GM12878 (cell line): ENCODE data around the gene C14orf39. TPM values are rescaled to one million over a fixed set of nuclear protein-coding genes. Genes with fewer than 3 reads are reported as not detected.
A peak's percentile ranks its signal among the peaks of the same experiment; 100 is the strongest.

Experiments
- ATAC-seq: fragments of 200-7000 bp; cut with Tn5 transposase; 3 replicates; pipeline ENCODE4 v1.9.1; 2020; ENCODE audit warnings: mild to moderate bottlenecking, moderate library complexity
- BruUV-seq: library from RNA; stranded (reverse); fragments of 400-500 nt; replicated peaks from 2 replicates; lab custom pipeline; 2021; lab: Mats Ljungman, UMichigan
- CTCF ChIA-PET: fragments of 300-600 bp; sonication (Branson Sonifier 250); formaldehyde crosslinking; extraction: SDS; loops from one replicate; lab custom pipeline; 2021; ENCODE audit warnings: inconsistent platforms; lab: Yijun Ruan, JAX
- POLR2A ChIA-PET: fragments of 350-600 bp; formaldehyde crosslinking; extraction: SDS; loops from one replicate; lab custom pipeline; 2021; ENCODE audit warnings: inconsistent platforms; lab: Charles Lee
- RAD21 ChIA-PET: fragments of 300-600 bp; sonication (Branson Sonifier 250); formaldehyde crosslinking; loops from one replicate; lab custom pipeline; 2023; ENCODE audit warnings: antibody characterized with exemption; ENCODE audit not compliant: unreplicated experiment; lab: Charles Lee
- SMC1A ChIA-PET: fragments of 300-600 bp; sonication (Branson Sonifier 250); formaldehyde crosslinking; loops from one replicate; lab custom pipeline; 2023; ENCODE audit not compliant: unreplicated experiment, uncharacterized antibody; lab: Charles Lee
- DNase-seq: peaks from one replicate; pipeline ENCODE4 v3.0.0-alpha.2; 2011; ENCODE audit warnings: low read depth, low spot score
- FAIRE-seq: peaks from 3 replicates; lab custom pipeline; 2011; peaks lifted over from hg19 to GRCh38; lab: Jason Lieb, UNC
- H2AFZ ChIP-seq: 2 replicates; pipeline ENCODE4 v1.6.0; 2011; ENCODE audit warnings: low read depth, low read length, control low read depth; ENCODE audit not compliant: control insufficient read depth
- H3K27ac ChIP-seq: 2 replicates; pipeline ENCODE4 v1.5.1; 2011; ENCODE audit warnings: control low read depth; ENCODE audit not compliant: control insufficient read depth, insufficient read depth
- H3K27me3 ChIP-seq, 2 experiments: replicated peaks in 1 of 2; 2 replicates each; pipeline versions ENCODE4 v1.6.0 to v1.6.1; 2011; ENCODE audit warnings: low read length in 1 of 2; ENCODE audit not compliant: control insufficient read depth in 2 of 2, insufficient read depth in 2 of 2
- H3K36me3 ChIP-seq, 2 experiments: 2 replicates each; pipeline ENCODE4 v1.5.1; 2011; ENCODE audit warnings: low read length in 1 of 2; ENCODE audit not compliant: control insufficient read depth in 2 of 2, insufficient read depth in 2 of 2
- H3K4me1 ChIP-seq: 2 replicates; pipeline ENCODE4 v1.6.1; 2011; ENCODE audit warnings: mild to moderate bottlenecking, low read length, moderate library complexity, mixed read lengths; ENCODE audit not compliant: control insufficient read depth, insufficient read depth
- H3K4me2 ChIP-seq: 2 replicates; pipeline ENCODE4 v1.6.0; 2011; ENCODE audit warnings: control low read depth; ENCODE audit not compliant: control insufficient read depth, insufficient read depth
- H3K4me3 ChIP-seq: fragments of 200-600 bp; sonication (generic); 2 replicates; pipeline ENCODE4 v1.5.1; 2016
- H3K79me2 ChIP-seq: 2 replicates; pipeline ENCODE4 v1.6.0; 2011; ENCODE audit warnings: low read length; ENCODE audit not compliant: control insufficient read depth, insufficient read depth
- H3K9ac ChIP-seq: 2 replicates; pipeline ENCODE4 v1.8.0; 2011; ENCODE audit warnings: low read length, control low read depth, mixed read lengths; ENCODE audit not compliant: control insufficient read depth, insufficient read depth
- H3K9me3 ChIP-seq: replicated peaks from 3 replicates; pipeline ENCODE4 v1.5.1; 2011; ENCODE audit warnings: mild to moderate bottlenecking, low read length; ENCODE audit not compliant: control insufficient read depth, insufficient read depth
- H4K20me1 ChIP-seq: 2 replicates; pipeline ENCODE4 v1.6.0; 2011; ENCODE audit not compliant: control insufficient read depth, insufficient read depth
- TARDBP ChIP-seq: IDR thresholded peaks from 2 replicates; pipeline ENCODE4 v1.6.1; 2016; ENCODE audit warnings: borderline replicate concordance
- WGBS: methylation state at CpG from one replicate; pipeline ENCODE4 v1.1.6; 2016; ENCODE audit warnings: low lambda C conversion rate; ENCODE audit not compliant: insufficient replicate concordance, insufficient coverage; ENCODE audit errors: missing lambda C conversion rate; 5-methylcytosine and 5-hydroxymethylcytosine counted together
- in situ Hi-C: fragments of 300-500 bp; cut with MboI; formaldehyde crosslinking; loops from 9 replicates; pipeline ENCODE4 v1.14.3; 2018; ENCODE audit warnings: mixed read lengths
- intact Hi-C: fragments of 100-400 bp; cut with micrococcal nuclease; formaldehyde crosslinking; loops from one replicate; pipeline ENCODE4 v1.14.2; 2022; ENCODE audit not compliant: unreplicated experiment
- polyA plus RNA-seq, 11 experiments: library from polyadenylated mRNA; depleted of rRNA in 4 of 11; unstranded in 6 of 11; stranded (reverse) in 5 of 11; fragments of >200 nt; fragmentation: Nextera tagmentation in 4 of 11; fragmentation: Illumina TruSeq in 1 of 11; extraction: Ambion mirVana in 4 of 11; extraction: Trizol in 1 of 11; gene quantifications; 1 replicate in 1 of 11; 2 replicates in 10 of 11; pipeline versions ENCODE4 v1.2.1 to v1.2.3, GENCODE V29; 2011 to 2016; ENCODE audit warnings: inconsistent platforms in 2 of 11, missing spikeins in 2 of 11, low read depth in 1 of 11
- total RNA-seq, 4 experiments: library from RNA; depleted of rRNA in 3 of 4; stranded (reverse); fragments of >200 nt in 3 of 4; fragmentation: Illumina TruSeq in 1 of 4; extraction: Trizol in 1 of 4; gene quantifications; 2 replicates each; pipeline versions ENCODE4 v1.2.1 to v1.2.3, GENCODE V29; 2013 to 2021
- TF ChIP-seq, protein P1 (sequence below): IDR thresholded peaks from 2 replicates; pipeline ENCODE4 v1.6.1; 2012; ENCODE audit warnings: mild to moderate bottlenecking, low read depth, low read length
- TF ChIP-seq, protein P2 (sequence below): fragments of 450-650 bp; IDR thresholded peaks from 2 replicates; pipeline ENCODE4 v1.6.1; 2016; ENCODE audit warnings: mild to moderate bottlenecking

The C14orf39 gene
- total and polyA plus RNA-seq, 10 of the 15 experiments (the other 5 are each of a cell fraction or from before 2014, with no cell fraction given): 0.24 to 0.31 TPM; not detected in 8

DNA sequence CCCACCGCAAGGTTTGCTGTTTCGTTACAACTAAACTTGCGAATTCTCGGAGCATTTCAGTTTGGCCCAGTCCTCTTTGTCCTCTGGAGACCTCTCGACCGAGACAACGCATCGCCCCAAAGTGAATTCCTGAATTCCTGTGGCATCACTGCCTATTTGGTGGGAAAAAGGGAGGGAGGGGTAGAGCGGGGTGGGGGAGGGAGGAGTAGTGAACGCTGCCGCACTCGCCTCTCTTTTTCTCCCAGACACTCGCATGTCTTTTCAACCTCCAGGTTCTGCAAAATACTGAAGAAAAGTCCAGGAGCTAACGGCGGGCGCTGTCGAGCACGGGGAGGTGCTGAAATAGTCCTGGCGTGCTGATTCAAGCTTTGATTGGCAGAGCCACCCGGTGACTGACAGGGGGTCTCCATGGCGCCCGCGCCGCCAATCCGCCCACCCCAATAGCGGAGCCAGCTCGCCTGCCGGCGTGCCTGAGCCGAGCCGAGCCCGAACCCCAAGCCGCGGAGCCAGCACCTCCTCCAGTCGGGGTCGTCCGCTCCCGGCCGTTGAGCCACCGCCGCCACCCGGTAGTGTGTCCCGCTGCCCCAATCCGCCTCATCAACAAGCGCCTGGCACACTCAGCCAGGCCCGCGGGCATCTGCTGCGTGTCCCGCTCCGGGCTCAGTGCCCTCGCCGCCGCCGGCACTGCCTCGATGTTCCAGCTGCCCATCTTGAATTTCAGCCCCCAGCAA, 23.0 kb upstream of the C14orf39 start, which contains the start of gene SIX6:
Gene SIX6, plus strand, starts transcription at position 440 of the 731 bp plus-strand sequence. Its CDS starts 253 bp downstream, at position 693.
- intact Hi-C loops: no loop called here
- H3K27ac ChIP-seq: no peak within 1 kb of the TSS
- no peak within 1 kb of the TSS for H3K4me3 ChIP-seq
- WGBS: 42% methylated on average over 51 of the region's 55 CpGs
- H3K4me1 ChIP-seq: no peaks in the 10 kb centered on the region
- no peak within 1 kb of the TSS for H2AFZ ChIP-seq
- TF ChIP-seq TARDBP: no peak
- TF ChIP-seq, protein P1, sequence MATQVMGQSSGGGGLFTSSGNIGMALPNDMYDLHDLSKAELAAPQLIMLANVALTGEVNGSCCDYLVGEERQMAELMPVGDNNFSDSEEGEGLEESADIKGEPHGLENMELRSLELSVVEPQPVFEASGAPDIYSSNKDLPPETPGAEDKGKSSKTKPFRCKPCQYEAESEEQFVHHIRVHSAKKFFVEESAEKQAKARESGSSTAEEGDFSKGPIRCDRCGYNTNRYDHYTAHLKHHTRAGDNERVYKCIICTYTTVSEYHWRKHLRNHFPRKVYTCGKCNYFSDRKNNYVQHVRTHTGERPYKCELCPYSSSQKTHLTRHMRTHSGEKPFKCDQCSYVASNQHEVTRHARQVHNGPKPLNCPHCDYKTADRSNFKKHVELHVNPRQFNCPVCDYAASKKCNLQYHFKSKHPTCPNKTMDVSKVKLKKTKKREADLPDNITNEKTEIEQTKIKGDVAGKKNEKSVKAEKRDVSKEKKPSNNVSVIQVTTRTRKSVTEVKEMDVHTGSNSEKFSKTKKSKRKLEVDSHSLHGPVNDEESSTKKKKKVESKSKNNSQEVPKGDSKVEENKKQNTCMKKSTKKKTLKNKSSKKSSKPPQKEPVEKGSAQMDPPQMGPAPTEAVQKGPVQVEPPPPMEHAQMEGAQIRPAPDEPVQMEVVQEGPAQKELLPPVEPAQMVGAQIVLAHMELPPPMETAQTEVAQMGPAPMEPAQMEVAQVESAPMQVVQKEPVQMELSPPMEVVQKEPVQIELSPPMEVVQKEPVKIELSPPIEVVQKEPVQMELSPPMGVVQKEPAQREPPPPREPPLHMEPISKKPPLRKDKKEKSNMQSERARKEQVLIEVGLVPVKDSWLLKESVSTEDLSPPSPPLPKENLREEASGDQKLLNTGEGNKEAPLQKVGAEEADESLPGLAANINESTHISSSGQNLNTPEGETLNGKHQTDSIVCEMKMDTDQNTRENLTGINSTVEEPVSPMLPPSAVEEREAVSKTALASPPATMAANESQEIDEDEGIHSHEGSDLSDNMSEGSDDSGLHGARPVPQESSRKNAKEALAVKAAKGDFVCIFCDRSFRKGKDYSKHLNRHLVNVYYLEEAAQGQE: peak; percentile 61; the same call in 1 of the 2 replicates
- TF ChIP-seq, protein P2, sequence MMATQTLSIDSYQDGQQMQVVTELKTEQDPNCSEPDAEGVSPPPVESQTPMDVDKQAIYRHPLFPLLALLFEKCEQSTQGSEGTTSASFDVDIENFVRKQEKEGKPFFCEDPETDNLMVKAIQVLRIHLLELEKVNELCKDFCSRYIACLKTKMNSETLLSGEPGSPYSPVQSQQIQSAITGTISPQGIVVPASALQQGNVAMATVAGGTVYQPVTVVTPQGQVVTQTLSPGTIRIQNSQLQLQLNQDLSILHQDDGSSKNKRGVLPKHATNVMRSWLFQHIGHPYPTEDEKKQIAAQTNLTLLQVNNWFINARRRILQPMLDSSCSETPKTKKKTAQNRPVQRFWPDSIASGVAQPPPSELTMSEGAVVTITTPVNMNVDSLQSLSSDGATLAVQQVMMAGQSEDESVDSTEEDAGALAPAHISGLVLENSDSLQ: peak; percentile 53; the same call in 1 of the 2 replicates
- H3K4me2 ChIP-seq: no peak within 1 kb of the TSS
- FAIRE-seq (no peak), ATAC-seq (no peak), DNase-seq (no peak)
- H3K27me3 ChIP-seq: peaks cover 19 to 45% of the 10 kb centered on the region in 2 experiments
- H3K9me3 ChIP-seq: no peaks in the 10 kb centered on the region; the same call in 2 of the 3 replicates
- POLR2A ChIA-PET: no interaction called here
- no peaks in the 10 kb centered on the region for H4K20me1 ChIP-seq
- RAD21 ChIA-PET: no interaction called here
- H3K36me3 ChIP-seq: no peaks in the 10 kb centered on the region
- no peak within 1 kb of the TSS for H3K9ac ChIP-seq
- no peaks in the 10 kb centered on the region for H3K79me2 ChIP-seq
- in situ Hi-C loops: no loop called here
- BruUV-seq: no TSS peak
- SMC1A ChIA-PET: no interaction called here
- CTCF ChIA-PET: interaction anchor here (1.6 kb wide), 1 partner anchor 13 kb away, joined by 3 read pairs; no protein-coding TSS in a partner anchor
